K562 (cell line): Measurements from ENCODE around the gene IPO13. TPM values are rescaled to one million over a fixed set of nuclear protein-coding genes. Genes with fewer than 3 reads are reported as not detected.

ENCODE experiments used
- ATAC-seq: fragments of 200-7000 bp; cut with Tn5 transposase; 3 replicates; pipeline ENCODE4 v1.9.1; 2020; ENCODE audit warnings: moderate library complexity
- BruUV-seq: library from RNA; stranded (reverse); fragments of 400-500 nt; replicated peaks from 2 replicates; lab custom pipeline; 2021; lab: Mats Ljungman, UMichigan
- CTCF ChIA-PET: fragments of 300-600 bp; formaldehyde crosslinking; extraction: SDS; loops from one replicate; lab custom pipeline; 2021; ENCODE audit warnings: low intra/inter-chr PET ratio; lab: Yijun Ruan, JAX
- POLR2A ChIA-PET: fragments of 300-600, 350-650 bp; sonication (Branson Sonifier 250); formaldehyde crosslinking; extraction: SDS; loops from one replicate; lab custom pipeline; 2021; ENCODE audit warnings: antibody characterized with exemption, inconsistent platforms; lab: Yijun Ruan, JAX
- DNase-seq, 4 experiments: peaks; one replicate each; pipeline versions ENCODE4 v3.0.0 to v3.0.0-alpha.2; 2011 to 2018; ENCODE audit warnings: low spot score in 3 of 4, mixed read lengths in 3 of 4; ENCODE audit errors: extremely low read depth in 1 of 4
- FAIRE-seq: peaks from 2 replicates; lab custom pipeline; 2011; peaks lifted over from hg19 to GRCh38; lab: Jason Lieb, UNC
- H2AFZ ChIP-seq: 2 replicates; pipeline ENCODE4 v1.6.0; 2011; ENCODE audit warnings: low read depth, low read length, control low read depth, inconsistent platforms
- H3K27ac ChIP-seq: fragments of 200-600 bp; 3 replicates; pipeline ENCODE4 v1.8.0; 2011; ENCODE audit warnings: low read depth, mild to moderate bottlenecking, control low read depth, inconsistent platforms, low read length, moderate library complexity, mixed read lengths; ENCODE audit errors: extremely low read depth
- H3K27me3 ChIP-seq, 2 experiments: fragments of 300-600 bp in 1 of 2; 2 replicates in 1 of 2; 3 replicates in 1 of 2; pipeline versions ENCODE4 v1.6.0 to v1.8.0; 2011; ENCODE audit warnings: inconsistent platforms in 2 of 2, low read length in 2 of 2, mild to moderate bottlenecking in 1 of 2, mixed read lengths in 1 of 2, moderate library complexity in 1 of 2; ENCODE audit not compliant: control insufficient read depth in 2 of 2, insufficient read depth in 2 of 2
- H3K36me3 ChIP-seq: fragments of 300-600 bp; 3 replicates; pipeline ENCODE4 v1.8.0; 2011; ENCODE audit warnings: mild to moderate bottlenecking, low read length, inconsistent platforms; ENCODE audit not compliant: control insufficient read depth, insufficient read depth
- H3K4me1 ChIP-seq, 2 experiments: fragments of 200-600 bp in 1 of 2; replicated peaks in 1 of 2; 2 replicates in 1 of 2; 3 replicates in 1 of 2; pipeline versions ENCODE4 v1.5.1 to v1.8.0; 2011; ENCODE audit warnings: inconsistent platforms in 2 of 2, low read length in 2 of 2, mild to moderate bottlenecking in 1 of 2, mixed read lengths in 1 of 2, moderate library complexity in 1 of 2; ENCODE audit not compliant: control insufficient read depth in 2 of 2, insufficient read depth in 2 of 2
- H3K4me2 ChIP-seq: 2 replicates; pipeline ENCODE4 v1.6.1; 2011; ENCODE audit warnings: low read length, control low read depth, inconsistent platforms, mixed read lengths; ENCODE audit not compliant: insufficient read depth
- H3K4me3 ChIP-seq: fragments of 200-600 bp; sonication (generic), shearing (Covaris generic); 2 replicates; pipeline ENCODE4 v1.5.1; 2016; ENCODE audit warnings: control low read depth, inconsistent platforms
- H3K79me2 ChIP-seq: fragments of 200-600 bp; 3 replicates; pipeline ENCODE4 v1.8.0; 2011; ENCODE audit warnings: low read length, inconsistent platforms; ENCODE audit not compliant: control insufficient read depth, insufficient read depth
- H3K9ac ChIP-seq, 2 experiments: 2 replicates each; pipeline versions ENCODE4 v1.6.0 to v1.6.1; 2011; ENCODE audit warnings: low read depth in 2 of 2, low read length in 2 of 2, control low read depth in 1 of 2, inconsistent platforms in 1 of 2, mild to moderate bottlenecking in 1 of 2, mixed read lengths in 1 of 2; ENCODE audit not compliant: insufficient read depth in 1 of 2
- H3K9me1 ChIP-seq: one replicate; pipeline ENCODE4 v1.6.0; 2011; ENCODE audit warnings: inconsistent platforms, mild to moderate bottlenecking, low read length, moderate library complexity; ENCODE audit not compliant: control insufficient read depth, insufficient read depth
- H3K9me3 ChIP-seq: replicated peaks from 2 replicates; pipeline ENCODE4 v1.5.1; 2011; ENCODE audit warnings: low read depth, low read length, inconsistent platforms; ENCODE audit not compliant: control insufficient read depth, insufficient read depth
- H4K20me1 ChIP-seq: replicated peaks from 2 replicates; pipeline ENCODE4 v1.6.1; 2011; ENCODE audit warnings: low read length, inconsistent platforms, mixed read lengths; ENCODE audit not compliant: control insufficient read depth, insufficient read depth
- DACH1 ChIP-seq: fragments of 450-650 bp; IDR thresholded peaks from 2 replicates; pipeline ENCODE4 v1.6.1; 2018; ENCODE audit not compliant: partially characterized antibody
- HMG20A ChIP-seq: fragments of 450-650 bp; formaldehyde crosslinking; conservative IDR thresholded peaks from 2 replicates; pipeline ENCODE4 v1.4.0; 2020; ENCODE audit warnings: mild to moderate bottlenecking, mixed read lengths
- NFIC ChIP-seq: fragments of 450-650 bp; IDR thresholded peaks from 2 replicates; pipeline ENCODE4 v1.6.1; 2017; ENCODE audit warnings: mild to moderate bottlenecking, inconsistent platforms
- ZBTB17 ChIP-seq: fragments of 450-650 bp; formaldehyde crosslinking; IDR thresholded peaks from 2 replicates; pipeline ENCODE4 v1.4.0; 2020; ENCODE audit warnings: mild to moderate bottlenecking
- WGBS: fragments of 100-300 bp; shearing (Covaris generic); methylation state at CpG from one replicate; pipeline ENCODE4 v1.1.6; 2016; ENCODE audit warnings: low coverage, mixed read lengths; ENCODE audit not compliant: insufficient coverage; ENCODE audit errors: missing lambda C conversion rate; 5-methylcytosine and 5-hydroxymethylcytosine counted together
- in situ Hi-C: fragments of 300-500 bp; cut with MboI; formaldehyde crosslinking; loops from 4 replicates; pipeline ENCODE4 v1.15.0; 2018; ENCODE audit warnings: inconsistent platforms, mixed read lengths
- intact Hi-C: fragments of 100-400 bp; cut with micrococcal nuclease; formaldehyde crosslinking; loops from 2 replicates; pipeline ENCODE4 v1.14.2; 2022
- polyA plus RNA-seq, 8 experiments: library from polyadenylated mRNA; depleted of rRNA in 4 of 8; stranded (reverse) in 5 of 8; unstranded in 3 of 8; fragments of >200 nt; fragmentation: Nextera tagmentation in 2 of 8; fragmentation: Illumina TruSeq in 1 of 8; extraction: Ambion mirVana in 2 of 8; extraction: Trizol in 1 of 8; gene quantifications; 2 replicates each; pipeline versions ENCODE4 v1.2.1 to v1.2.3, GENCODE V29; 2011 to 2014; ENCODE audit warnings: inconsistent platforms in 1 of 8, missing spikeins in 1 of 8
- total RNA-seq, 7 experiments: library from RNA; depleted of rRNA in 6 of 7; stranded (reverse); fragments of >200 nt in 6 of 7; fragmentation: Illumina TruSeq in 2 of 7; extraction: Trizol in 2 of 7; gene quantifications; 2 replicates each; pipeline versions ENCODE4 v1.2.1 to v1.2.3, GENCODE V29; 2011 to 2021; ENCODE audit warnings: low replicate concordance in 1 of 7
- TF ChIP-seq, protein P1 (sequence below): fragments of 250-450 bp; sonication (Bioruptor Pico); IDR thresholded peaks from 2 replicates; pipeline ENCODE4 v1.8.0; 2021; ENCODE audit warnings: borderline replicate concordance, mild to moderate bottlenecking, moderate library complexity; ENCODE audit not compliant: poor library complexity, severe bottlenecking

IPO13 gene
- total and polyA plus RNA-seq, 9 of the 15 experiments (the other 6 are each of a cell fraction or from before 2014, with no cell fraction given), result 7.0 to 30.8 (median 16.2) TPM

GRCh38 chr1:43925846-43926245 lies 20.9 kb upstream of the IPO13 start:
- Histone ChIP-seq H3K27ac (no peak overlapping the region), H3K9me1 (no peaks in the 10 kb centered on the region), H3K4me3 (no peak overlapping the region), H4K20me1 (no peaks in the 10 kb centered on the region; the same call in 1 of the 2 replicates), H3K4me1 (peaks cover 0 to 4% of the 10 kb centered on the region in 2 experiments; a peak in 3 of 5 replicates), H3K36me3 (no peaks in the 10 kb centered on the region; the same call in 1 of the 3 replicates), H3K27me3 (no peaks in the 10 kb centered on the region), H2AFZ (no peak overlapping the region), H3K9ac (no peak overlapping the region), H3K79me2 (no peaks in the 10 kb centered on the region), H3K4me2 (no peak overlapping the region), H3K9me3 (no peaks in the 10 kb centered on the region)
- no peak for ATAC-seq
- ChIA-PET POLR2A (interaction anchor here (0.6 to 1.3 kb wide), 4 partner anchors 10 to 319 kb away, joined by 3 read pairs; no protein-coding TSS in a partner anchor), CTCF (no interaction called here)
- BruUV-seq, result no TSS peak
- no peak for TF ChIP-seq HMG20A (CRISPR knock-in tag)
- no peak for TF ChIP-seq NFIC
- TF ChIP-seq ZBTB17 (CRISPR knock-in tag), result no peak
- TF ChIP-seq DACH1, result no peak
- TF ChIP-seq, protein P1, sequence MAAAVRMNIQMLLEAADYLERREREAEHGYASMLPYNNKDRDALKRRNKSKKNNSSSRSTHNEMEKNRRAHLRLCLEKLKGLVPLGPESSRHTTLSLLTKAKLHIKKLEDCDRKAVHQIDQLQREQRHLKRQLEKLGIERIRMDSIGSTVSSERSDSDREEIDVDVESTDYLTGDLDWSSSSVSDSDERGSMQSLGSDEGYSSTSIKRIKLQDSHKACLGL, result no peak
- FAIRE-seq, result no peak
- no peak for DNase-seq
- intact Hi-C loops (no loop called here), in situ Hi-C loops (no loop called here)
- 48% methylated on average over 9 of the region's 9 CpGs for WGBS
